GM21786 (cell line): ENCODE data around the gene ZDHHC14.

Experiments used
- ATAC-seq: cut with Tn5 transposase; IDR thresholded peaks from one replicate; pipeline ENCODE4 v1.9.1; 2021; ENCODE audit not compliant: unreplicated experiment

ZDHHC14 gene

DNA sequence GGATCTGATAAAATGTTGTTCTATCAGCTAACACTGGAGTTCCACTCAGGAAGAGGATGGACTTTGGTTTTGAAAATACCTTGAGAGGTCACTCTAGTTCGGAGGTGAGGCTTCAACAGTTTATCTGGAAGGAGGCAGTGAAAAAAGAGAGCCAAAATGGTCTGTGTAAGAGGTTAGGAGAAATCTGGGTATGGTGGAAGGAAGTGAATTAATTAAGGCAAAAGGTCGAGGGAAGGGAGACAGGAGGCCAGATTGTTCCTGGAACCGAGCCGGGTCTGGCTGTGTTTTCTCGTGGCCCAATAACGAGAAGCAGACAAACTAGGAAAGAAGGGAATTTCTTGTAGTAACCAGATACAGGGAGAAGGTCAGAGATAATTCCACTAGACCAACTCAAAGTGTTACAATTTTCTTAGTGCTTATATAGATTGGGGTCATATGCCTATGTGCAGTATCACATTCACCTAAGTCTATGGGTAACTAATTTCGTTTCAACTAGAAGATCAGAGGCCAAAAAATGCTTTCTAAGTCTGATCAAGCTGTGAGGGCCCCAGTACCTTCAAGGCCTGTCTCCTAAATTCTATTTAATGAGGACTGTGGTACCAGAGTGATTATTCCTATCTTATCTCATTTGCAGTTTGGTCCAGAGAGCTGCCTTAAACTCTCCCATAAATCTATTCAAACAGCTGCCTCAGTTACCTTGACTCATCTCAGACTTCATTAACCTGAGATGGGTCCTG, 346.1 kb downstream of the ZDHHC14 start:
- no peak for ATAC-seq
